Stimulated activated CD4-positive, alpha-beta T cell treated with anti-CD3 and anti-CD28 coated beads, Interleukin-2, amount 100 ng/mL, for 24 hours (primary cell): ENCODE measurements around the gene ENTR1.

Experiments used
- DNase-seq, 2 donors: peaks; one replicate each; pipeline ENCODE4 v3.0.0-alpha.2; 2020

ENTR1 gene

GRCh38 chr9:136374183-136374575, 36.2 kb downstream of the ENTR1 start:
- no peak for DNase-seq

DNA sequence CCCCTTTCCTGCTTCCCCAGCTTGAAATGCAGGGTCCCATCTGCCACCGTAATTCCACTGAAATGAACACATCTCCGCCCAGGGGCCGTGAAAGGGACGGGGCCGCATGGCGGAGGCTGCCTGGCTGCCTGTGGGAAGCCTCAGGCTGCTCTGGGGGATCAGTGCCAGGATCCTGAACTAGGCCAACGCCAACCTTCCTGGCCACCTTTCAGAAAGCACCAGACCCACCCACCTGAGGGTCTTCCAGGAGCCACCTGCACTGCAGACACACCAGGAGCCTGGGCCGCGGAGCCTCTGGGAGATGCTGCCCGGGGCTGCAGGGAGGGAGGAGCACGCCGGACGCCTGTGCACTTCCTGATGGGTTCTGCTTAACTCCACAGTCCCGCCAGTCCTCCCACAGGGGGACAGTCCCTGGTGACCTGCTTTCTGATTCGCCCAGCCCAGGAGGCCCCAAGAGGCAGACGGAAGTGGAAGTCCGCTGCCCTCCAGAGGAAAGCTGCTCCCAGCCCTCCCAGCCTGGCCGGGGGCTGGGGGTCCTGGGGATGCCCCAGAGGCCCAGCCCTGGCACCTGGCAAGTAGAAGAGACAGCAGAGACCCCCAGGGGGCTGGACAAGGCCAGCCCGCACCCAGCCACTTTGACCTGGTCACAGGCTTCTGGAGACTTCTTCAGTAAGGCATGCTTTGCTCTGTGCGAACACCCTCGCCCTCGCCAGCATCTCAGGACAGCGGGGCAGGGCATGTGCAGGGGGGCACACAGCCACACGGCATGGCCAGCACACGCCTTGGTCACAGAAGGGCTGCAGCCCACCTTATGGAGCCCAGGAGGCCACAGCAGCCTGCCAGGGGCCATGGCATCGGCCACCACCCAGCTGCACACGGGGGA, 36.9 kb downstream of the ENTR1 start, which contains the start of gene CARD9:
TSS of gene CARD9 (minus strand) at position 370 of the 883 bp plus-strand sequence. CDS start 1,591 bp downstream, outside the sequence.
- DNase-seq, result peak in 1 of 2 donors; percentile 40

DNA sequence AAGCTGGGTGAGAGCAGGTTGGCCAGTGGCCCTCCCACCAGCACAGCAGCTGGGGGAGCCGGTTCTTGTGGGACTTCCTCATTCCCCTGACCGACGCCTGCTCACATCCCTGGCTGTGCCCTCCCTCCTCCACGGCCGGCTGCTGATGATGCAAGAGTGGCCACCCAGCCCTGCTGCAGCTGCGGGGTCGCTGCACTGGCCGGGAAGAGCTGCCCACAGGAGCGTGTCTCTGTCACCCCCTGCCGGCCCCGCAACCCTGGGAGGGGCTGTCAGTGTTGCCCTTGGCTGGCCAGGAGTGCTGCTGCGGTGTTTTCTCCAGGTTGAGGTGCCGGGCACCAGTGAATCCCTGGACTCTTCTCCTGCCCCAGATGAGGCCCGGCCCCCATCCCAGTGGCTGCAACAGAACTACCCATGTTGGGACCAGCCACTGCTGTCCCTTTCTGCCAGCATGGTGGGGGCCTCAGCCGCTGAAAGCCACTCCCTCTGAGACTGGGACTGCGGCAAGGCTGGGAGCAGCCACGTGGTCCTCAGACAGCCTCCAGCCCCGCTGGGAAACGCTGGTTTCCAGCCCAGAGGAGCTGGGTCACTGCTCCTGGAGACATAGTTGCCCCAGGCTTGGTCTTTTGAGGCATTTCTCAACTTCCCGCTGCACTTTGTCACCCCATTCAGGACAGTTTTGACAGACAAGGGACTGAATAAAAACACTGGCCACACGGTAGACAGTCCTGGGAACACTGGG, 37.7 kb downstream of the ENTR1 start:
- DNase-seq, result no peak

- DNase-seq, result no peak
Measured at GRCh38 chr9:136372006-136372405, 38.4 kb downstream of the ENTR1 start.

GRCh38 chr9:136371533-136371880, 38.9 kb downstream of the ENTR1 start:
- no peak for DNase-seq

DNA sequence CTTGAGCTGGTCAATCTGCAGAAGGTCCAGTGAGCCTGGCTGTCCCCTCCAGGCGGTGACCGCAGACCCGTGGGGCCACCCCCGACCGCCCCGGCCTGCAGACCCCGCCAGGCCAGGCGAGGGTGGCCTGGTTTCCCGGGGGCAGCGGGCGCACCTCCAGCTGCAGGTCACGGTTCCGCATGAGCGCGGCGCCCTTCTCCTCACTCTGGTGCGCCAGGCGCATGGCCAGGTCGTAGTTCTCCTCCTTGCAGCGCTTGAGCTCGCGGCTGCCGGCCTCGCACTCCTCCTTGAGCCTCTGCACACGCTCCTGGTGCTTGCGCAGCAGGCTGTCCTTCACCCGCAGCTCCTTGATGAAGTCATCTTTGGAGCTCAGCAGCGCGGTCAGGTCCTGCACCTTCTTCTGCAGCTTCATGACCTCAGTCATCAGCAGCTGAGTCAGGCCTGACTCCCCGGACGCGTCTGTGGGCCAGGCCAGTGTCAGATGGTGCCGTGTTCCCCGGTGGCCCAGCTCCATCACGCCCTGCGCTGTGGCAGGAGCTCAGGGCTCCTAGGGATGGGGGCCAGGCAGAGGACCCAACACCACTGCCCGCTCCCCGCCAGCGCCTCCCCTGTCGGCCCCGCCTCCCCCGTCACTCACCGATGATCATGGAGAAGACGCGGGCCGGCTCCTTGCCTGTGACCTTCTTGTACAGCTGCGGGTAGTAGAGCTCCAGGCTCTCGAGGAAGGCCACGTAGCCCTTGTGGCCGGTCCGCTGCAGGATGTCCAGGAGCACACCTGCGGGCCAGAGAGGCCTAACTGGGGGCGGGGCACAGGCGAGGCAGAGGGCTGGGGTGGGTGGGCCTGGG, 39.5 kb downstream of the ENTR1 start:
- no peak for DNase-seq

DNA sequence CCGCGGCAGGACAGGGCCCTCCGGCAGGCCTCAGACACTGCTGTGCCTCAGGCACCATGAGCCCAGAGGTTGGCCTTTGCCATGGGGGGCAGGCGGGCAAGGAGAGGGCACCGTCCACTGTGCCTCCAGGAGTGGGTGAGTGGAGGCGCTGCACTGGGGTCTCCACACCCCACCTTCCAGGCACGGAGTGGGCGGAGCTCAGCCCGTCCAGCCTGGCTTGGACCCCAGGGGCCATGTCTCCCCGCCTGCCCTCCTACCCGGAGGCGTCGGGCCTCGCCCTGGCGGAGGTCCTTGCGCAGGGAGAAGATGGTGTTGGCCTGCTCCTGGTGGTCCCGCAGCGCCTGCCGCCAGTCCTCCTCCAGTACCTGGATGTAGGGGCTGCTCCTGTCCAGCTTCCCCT, 40.4 kb downstream of the ENTR1 start:
- no peak for DNase-seq

DNA sequence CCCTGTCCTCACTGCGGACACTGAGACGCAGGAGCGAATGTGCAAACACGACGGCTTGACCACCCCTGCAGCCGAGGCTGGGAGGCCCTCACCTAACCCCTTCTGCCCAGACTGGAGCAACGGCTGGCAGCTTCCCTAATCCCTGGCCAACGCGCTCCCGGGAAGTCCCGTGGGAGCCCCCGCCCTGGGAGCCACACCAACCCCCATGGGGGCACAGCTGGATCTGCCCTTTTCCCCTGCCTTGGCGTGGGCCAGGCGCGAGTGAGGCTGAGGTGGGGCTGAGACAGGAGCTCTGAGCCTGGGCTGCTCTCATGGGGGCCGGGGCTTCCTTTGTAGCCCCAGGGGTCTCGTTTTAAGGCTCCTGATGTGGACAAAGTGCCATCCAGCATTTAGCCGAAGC, 42.2 kb downstream of the ENTR1 start:
- no peak for DNase-seq

DNA sequence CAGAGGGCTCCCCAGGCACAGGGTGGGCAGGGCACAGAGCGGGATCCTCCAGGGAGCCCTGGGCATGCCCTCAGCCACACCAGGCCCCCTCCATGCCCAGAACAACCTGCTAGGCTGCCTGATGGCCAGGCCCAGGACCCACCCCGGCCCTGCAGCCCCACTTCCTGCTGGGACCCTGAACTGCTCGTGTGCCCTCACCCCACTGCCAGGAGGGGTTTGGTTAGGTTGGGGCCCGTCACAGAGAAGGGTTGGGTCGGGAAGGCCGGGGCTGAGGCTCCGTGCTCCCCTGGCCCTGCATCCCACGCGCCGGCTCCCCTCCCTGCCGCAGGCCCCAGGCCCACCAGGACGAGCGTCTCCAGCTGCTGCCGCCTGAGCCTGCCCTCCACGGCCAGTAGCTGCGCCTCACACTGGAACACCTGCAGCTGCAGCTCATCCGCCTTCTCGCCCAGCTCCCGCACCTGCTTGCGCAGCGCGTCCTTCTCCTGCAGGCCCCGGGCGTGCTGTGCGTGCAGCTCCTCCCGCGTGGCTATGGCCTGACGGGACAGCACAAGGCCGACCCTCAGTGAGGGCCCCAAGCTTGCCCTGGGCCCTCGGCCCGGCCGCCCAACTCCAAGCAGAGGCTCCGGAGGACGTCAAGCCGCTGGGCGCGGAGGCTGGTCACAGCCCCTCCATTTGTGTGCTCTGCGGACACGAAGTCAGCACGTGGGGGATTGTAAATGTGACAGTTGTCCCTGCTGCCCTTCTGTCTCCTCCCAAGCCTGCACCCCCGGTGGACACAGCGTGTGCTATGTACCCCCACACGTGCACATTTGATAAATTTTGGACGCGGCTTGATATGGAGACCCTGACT, 42.9 kb downstream of the ENTR1 start:
- DNase-seq, result no peak

DNA sequence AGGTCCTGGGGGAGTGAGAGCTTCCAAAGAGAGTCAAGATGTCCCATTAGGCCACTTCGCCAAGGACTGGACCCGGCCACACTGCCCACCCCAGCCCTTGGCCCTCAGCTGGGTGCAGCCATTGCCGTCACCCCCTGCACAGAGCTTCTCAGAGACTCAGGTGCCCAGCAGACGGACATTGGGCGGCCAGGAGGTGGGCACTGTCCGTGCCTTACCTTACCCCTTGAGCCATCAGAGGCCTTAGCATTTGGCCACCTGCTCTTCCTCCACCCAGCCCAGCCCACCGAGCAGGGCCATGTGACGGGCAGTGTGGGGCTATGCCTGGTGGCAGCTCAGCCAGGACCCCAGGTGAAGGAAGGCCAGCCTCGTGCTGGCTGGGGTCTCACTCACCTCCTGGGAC, 43.6 kb downstream of the ENTR1 start:
- no peak for DNase-seq

GRCh38 chr9:136365775-136366222, 44.6 kb downstream of the ENTR1 start:
- no peak for DNase-seq

GRCh38 chr9:136364942-136365774, 45.3 kb downstream of the ENTR1 start:
- DNase-seq, result no peak

- DNase-seq, result no peak
Measured at GRCh38 chr9:136363949-136364748, 46.3 kb downstream of the ENTR1 start.

DNA sequence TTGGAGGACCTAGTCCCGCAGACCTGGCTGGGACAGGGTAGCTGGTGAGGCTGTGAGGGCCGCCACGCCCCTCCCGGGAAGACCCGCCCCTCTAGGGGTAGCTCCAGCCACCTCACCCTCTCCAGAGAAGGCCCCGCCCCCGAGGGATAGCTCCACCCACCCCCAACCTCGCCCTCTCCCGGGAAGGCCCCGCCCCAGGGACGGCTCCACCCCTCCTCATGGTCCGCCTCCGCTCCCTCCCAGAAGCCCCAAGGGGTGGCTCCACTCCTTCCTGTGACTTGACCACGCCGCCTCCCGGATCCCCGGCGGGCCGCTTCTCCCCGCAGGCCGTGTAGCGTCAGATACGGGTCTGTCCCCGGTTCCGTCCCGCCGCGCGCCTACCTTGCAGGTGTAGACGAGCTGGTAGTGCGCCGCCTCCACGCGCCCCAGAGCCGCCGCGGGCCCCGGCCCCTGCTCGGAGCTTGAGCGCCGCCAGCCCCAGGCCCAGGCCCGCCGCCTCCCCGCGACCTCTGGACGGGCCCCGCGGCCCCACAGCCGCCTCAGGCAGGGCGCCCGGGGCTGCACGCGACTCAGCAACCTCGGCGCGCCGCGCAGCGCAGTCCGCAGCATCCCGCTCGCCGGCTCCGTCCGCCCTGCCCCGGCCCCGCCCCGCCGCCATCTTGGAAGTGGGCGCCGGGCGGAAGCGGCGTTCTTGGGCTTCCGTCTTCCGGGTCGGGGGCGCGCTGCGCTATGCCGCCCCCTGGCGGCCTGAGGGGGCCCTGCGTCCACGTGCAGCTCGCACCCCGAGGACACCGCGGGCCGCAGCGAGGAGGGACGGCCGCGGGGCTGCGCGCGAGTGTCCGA, 47.1 kb downstream of the ENTR1 start, which contains the start of gene DNLZ:
TSS of gene DNLZ (minus strand) at position 639 of the 843 bp plus-strand sequence. CDS start at position 609, 30 bp downstream.
- peak; percentile 97 to 98 for DNase-seq

- DNase-seq, result no peak
Measured at GRCh38 chr9:136362450-136362784, 48.0 kb downstream of the ENTR1 start.

- no peak for DNase-seq
Measured at GRCh38 chr9:136361754-136362449, 48.5 kb downstream of the ENTR1 start.

DNA sequence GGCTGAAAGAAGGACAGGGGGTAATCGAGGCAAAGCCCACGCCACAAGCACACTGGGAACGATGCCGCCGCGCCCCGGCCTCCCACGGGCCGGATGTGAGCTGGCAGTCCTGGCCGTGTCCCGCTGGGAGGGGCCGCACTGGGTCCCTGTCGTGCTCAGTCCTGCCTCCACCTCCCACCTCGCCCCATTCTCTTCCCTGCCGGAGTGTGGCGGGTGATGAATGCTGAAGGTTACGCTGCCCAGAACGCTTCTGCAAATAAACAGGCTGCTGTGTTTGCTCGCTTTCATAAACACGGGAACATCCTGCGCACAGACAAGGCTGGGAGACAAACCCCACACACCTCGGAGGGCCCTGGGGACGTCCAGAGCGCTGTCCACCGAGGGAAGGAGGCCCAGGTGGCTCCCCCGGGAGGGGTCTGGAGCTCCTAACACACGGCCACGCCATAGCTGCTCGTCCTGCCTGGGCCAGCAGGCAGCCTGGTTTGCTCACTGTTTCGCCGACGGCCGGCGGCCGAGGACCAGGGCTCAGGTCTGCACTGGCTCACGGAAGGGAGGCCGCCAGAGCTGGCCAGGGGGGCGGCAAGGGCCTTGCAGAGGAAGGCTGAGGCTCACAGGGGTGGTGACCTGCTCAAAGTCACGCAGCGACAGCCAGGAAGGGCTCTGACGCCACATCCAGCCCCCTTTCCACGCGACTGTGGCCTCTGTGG, 49.2 kb downstream of the ENTR1 start:
- DNase-seq, result no peak
